Fibroblast of peridontal ligament (primary cell): ENCODE measurements around the gene CMSS1.
A peak's percentile ranks its signal among the peaks of the same experiment; 100 is the strongest.

Experiments used
- DNase-seq: peaks from one replicate; pipeline ENCODE4 v3.0.0-alpha.2; 2010; ENCODE audit errors: extremely low read depth

CMSS1 gene

DNA sequence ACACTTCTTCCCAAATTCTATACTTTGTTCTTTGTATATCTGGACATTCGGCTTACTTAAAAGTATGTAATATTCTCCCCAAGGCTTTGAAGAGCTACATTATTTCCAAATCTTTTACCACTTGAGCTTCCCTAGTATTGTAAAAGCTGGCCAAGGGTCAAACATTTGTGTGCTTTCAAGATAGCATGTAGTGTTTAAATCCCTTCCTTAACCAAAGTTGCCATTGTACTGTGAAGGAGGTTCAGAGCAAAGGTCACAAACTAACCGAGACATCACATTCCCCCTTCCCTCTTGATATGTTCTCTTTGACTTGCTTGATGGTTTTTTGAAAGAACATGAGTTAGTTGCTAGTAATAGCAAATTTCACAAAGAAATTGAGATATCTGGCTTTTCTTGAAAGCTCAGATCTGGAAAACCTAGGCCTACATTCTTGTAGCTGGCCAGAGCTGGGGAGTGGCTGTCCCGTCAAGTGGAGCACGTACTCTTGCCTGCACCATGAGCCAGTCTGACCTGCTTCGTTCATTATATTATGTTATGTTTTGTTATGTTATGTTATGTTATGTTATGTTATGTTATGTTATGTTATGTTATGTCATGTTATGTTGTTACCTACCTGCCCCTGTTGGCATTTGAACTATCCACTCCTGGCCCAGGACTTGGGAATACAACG, 236.4 kb downstream of the CMSS1 start:
- no peak for DNase-seq

DNA sequence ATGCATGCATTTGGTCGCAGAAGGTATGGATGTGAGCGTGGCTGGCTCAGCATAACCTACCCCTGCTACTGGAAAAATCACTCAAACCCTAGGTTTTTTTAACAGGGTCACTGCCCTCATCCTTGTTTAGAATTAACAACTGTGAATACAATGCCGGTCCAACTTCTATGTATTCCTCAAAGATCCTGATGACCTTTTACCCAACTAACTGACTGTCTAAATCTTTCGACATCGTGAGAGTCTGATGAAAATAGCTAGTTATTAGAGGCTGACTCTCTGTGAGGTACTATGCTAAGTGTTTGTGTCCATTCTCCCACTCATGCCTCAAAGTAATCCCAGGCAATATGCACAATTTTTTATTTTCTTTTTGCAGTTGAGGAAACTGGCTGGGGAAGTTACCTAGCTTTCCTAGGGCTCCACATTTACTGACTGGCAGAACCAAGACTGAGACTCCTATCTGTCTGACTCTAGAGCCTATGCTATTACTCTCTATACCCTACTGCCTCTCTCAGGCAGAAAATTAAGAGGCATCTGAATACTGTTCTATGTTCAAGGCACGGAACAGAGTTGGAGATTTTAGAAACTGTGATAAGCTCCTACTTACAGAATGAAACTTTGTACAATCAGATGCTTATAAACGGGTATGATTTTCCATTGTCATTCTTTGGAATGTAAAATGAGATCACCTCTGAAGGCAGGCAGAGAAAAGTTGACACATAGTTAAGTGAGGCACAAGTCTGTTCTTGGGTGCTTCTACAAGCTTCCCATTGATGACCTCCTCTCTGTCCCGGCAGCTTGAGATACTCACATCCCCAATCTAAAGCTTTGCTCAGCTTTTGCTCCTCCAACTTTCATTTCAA, 240.3 kb downstream of the CMSS1 start:
- no peak for DNase-seq

DNA sequence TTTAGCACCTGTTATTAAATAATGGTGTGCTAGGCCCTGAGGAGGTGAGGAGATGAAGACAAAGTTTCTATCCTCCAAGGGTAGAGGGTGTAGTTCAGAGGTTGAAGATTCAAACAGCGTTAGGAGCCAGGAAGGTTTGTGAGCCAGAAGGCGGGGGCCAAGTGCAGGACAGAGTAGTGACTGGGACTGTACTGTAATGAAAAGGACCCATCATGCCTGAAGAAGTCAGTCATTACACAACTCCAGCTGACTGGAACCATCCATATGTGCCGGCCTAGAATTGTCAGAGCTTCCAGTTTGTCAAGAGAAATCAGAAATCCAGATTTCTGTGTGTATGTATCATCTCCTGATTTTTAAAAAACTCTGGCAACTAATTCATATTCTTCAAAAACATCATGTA, 241.8 kb downstream of the CMSS1 start:
- no peak for DNase-seq

DNA sequence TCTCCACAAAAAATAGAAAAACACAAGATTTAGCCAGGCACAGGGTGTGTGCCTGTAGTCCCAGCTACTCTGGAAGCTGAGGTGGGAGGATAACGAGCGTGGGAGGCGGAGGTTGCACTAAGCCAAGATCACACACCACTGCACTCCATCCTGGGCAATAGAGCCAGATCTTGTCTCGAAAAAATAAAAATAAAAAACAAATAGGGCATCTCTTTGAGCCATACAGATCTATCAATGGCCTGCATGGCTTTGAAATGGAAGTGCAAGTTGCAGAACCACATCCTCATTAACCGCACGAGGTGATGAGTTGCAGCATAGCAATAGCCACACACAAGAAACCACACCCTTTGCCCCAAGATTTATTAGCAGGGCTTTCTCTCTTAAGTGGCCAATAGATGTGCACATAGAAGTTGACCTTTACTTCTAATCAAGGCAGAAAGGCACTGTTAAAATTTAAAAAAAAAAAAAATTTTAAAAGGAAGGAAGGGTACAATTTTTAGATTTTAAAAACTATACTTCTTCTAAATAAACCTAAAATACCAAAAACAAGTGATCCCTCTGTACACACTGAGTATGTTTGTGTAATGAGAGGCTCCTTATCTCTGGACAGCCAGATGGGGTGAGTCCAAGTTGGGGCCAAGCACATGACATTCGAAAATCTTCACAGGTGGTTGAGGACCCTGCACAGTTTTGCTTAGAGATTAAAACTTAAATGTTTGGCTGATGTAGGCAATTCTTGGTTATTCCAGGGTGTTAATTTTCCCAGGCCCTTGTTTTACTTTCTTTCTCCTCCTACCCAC, 243.2 kb downstream of the CMSS1 start:
- no peak for DNase-seq

DNA sequence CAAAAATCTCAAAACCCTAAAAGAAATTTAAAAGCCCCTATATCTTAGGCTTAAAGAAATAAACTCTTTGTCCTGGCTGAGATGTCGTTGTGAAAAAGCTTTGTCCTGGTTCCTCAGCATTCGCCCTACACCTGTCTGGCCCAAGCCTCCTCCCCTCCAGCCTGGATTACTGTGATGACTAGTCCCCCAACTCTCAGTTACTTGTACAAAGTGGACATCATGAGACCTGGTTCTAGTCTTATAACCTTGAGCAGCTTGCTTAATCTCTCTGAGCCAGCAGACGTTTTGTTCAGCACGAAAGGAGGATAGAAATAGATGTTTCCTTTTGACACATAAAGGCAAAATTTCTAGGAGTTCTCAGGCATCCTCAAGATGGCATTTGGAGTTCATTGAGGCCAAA, 245.0 kb downstream of the CMSS1 start:
- DNase-seq: no peak

DNA sequence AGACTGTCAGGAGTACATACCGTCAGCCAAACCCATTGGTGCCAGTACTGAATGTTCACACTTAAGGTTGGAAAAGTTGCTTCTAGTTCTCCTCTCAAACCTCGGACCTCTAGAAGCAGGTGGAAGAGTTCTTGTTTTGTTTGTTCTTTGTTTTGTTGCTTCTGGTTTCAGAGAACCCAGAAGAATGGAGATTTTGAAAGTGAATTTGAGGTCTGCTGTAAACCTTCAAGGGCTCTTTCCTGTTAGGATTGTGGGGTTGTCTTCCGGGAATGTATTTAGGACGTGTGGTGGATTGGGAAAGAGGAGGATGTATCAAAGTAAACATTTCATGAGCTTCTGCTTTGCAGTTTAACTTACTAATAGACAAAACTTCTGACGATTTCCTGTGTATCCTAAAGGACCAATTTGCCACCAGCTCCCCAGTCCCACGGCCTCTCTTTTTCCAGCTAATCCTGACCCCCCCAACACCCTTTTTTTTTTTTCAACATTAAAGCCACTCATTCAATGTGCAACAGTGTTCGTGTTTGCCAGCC, 246.3 kb downstream of the CMSS1 start:
- DNase-seq: peak; percentile 82

DNA sequence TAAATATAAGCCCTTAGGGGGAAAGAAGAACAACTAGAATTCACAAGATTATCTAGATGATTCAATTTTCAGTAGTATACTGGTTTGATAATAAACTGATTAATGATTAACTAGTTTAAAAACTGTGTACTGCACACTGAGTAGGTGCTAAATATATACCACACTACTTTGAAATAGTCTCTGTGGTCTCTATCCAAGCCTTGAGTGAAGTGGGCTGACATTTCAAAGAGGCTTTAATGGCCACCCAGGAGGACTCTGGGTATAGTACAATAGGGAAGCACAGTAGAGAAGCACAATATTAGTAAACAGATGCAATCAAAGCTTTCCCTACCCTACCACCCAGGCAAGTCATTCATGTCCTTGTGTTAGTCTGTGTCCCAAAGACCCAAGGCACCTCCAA, 249.9 kb downstream of the CMSS1 start:
- DNase-seq: no peak

DNA sequence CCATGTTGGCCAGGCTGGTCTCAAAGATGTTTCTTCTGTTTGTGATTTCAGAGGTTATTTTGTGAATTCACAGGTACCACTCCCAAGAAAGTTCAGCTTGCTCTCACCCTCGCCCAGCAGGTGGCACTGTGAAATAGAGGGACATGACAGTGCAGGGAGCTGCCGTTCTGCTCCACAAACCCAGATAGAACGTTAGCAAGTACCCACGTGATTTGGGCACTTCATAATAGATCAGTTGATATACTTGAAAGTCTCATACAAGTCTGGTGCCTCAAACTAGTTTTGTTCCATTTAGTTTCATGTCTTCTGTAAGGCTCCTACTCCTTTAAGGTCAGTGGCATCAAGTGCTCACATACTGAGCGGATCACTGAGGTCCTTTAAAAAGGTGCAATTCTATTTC, 251.2 kb downstream of the CMSS1 start:
- peak; percentile 85 for DNase-seq

DNA sequence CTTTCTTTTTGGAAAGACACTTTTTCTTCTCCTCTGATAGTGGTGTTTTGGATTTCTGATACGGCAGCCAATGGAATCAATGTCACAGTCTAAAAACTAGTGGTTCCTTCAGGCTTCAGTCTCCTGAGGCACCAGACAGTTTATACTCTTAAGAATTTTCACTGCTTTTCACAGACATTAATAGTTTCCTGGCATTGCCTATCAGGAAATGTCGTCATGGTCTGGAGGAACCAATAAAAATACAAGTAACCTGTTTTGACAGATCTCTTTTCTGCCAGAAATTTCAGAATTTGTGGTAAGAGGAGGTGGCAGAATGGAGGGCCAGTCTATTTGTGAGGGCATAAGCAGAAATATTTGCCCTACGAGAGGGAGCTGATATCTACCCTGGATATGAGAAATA, 251.8 kb downstream of the CMSS1 start:
- DNase-seq: no peak

DNA sequence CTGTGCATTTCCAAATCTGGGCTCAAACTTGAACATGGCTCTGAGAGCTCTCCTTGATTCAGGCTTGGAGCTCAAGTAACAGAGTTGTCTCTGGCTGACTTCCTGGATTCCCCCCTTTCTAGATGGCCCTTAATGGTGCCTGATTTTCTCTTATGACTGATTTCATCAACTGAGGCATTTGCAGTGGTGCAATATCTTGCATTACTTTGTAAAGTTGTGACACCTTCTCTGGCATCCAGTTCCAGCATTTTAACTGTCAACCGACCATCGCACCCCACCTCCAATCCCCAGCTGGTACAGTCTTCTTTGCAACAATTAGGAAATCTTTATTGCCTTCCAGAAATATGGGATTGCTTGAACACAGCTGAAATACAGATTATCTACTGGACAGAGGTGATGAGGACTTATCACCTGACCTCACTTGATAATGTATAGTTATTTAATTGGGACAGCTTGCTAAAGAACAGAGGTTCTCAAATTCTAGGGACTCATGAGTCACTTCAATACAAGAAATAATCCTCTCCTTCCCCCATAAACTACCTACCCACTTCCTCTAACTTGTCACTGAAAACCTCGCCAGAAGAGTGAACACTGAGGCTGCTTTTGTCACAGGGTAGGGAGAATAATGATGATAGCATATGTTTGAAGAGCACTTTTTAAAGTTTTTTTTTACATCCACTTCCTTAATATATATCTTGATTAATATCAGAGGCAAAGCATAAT, 254.8 kb downstream of the CMSS1 start:
- DNase-seq: peak; percentile 47

DNA sequence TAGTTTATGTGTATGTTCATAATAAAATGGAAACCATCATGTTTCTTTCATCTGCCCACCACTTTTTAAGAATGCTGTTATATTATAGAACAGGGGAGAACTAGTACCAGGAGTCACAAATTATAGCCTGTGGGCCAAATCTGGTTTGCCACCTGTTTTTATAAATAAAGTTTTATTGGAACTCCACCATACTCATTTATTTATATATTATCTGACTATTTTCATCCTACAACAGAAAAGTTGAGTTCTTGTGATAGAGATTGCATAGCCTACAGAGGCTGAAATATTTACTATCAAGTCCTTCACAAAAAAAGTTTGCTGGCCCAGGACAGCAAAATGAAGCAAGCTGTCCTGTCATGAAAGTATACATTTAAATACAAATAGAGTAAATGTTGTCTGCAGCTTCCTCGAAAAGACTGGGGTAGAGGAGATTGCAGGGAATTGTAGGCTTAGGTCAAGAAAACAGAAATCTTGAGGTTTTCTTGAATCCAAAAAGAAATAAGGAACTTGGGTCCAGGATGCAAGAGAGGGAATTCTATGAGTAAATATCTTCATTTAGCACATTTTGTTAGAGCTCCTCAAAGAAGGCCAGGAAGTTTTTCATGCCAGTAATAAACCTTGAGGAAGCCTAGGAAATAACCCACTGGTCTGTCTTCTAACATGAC, 255.5 kb downstream of the CMSS1 start:
- no peak for DNase-seq

DNA sequence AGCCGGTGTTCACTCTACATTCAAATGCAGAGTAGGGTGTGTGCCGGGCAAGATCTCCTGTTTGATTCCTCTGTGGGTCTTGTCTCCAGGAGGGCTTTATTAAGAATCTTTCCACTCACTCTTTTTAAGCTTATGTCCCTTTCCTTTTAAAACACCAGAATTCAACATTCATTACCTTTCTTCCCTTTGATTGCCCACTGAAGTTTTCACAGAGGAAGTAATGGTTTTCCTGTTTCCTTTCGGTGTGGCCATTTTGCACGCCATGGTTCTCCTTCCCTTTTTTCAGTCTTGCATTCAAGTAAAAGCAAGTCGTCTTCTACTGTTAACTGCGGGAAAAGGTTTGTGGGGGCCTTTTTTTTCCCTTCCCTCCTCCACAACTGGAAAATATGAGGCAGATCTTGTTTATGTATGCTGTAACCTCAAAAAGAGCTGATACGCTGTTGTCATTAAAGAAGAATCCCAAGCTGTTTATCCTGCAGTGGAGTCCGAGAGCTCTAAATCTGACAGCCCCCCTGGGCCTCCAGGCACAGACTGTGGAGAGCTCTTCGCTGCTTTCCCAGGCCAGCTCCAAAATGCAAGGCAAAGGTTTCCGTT, 256.1 kb downstream of the CMSS1 start:
- DNase-seq: peak; percentile 97

DNA sequence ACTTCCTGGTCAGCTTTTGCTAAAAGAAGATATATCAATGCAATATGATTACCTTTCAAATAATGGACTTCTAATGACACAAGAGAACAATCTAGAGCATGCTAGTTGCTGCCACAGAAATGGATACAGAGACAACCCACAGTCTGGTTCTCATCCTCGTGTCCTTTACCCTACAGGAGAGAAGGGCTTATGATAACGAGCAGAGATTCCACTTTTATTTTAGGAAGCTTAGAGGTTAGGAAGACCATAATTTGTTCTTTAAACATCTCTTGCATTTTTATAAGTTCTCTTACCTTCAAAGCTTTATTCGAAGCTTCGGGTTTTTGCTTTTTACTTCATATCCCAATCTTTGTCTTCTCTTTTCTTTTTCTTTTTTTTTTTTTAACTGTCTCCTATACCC, 257.5 kb downstream of the CMSS1 start:
- no peak for DNase-seq

DNA sequence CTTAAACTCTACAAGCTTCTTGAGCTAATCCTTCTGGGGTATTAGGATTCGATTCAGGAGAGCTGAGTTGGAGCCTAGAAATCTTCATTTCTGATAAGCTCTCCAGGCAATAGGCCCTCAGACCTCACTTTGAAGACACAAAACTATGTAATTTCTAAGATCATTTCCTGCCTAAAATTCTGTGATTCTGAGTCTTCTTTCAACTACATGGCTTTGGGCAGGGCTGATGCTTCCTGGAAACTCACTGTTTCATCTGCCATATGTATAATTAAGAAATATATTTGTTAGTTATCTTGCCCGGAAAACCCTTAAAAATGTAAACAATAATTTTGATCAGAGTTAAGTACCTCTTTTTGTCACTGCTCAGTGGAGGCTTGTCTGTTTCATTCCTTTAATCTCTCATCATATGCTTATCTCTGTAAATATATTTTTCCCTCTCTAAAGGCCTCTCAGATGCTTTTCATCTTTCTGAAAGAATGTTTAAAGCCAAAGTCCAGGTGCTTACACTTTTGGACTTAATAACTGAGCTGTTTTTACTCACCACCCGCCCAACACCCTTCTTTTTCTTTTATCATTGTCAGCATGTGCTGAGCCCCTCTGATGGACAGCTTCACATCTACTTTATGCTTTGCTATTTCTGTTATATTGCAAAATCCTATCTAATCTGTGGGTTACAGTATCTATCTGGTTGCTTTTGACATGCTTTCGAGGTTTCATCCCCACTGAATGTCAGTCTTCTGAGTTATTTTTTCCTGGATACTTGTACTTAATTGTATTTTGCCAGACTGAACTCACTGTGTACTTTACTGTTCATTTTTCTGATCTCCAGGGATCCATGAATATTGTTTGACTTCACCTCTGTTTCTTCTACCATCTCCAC, 258.4 kb downstream of the CMSS1 start:
- DNase-seq: no peak

DNA sequence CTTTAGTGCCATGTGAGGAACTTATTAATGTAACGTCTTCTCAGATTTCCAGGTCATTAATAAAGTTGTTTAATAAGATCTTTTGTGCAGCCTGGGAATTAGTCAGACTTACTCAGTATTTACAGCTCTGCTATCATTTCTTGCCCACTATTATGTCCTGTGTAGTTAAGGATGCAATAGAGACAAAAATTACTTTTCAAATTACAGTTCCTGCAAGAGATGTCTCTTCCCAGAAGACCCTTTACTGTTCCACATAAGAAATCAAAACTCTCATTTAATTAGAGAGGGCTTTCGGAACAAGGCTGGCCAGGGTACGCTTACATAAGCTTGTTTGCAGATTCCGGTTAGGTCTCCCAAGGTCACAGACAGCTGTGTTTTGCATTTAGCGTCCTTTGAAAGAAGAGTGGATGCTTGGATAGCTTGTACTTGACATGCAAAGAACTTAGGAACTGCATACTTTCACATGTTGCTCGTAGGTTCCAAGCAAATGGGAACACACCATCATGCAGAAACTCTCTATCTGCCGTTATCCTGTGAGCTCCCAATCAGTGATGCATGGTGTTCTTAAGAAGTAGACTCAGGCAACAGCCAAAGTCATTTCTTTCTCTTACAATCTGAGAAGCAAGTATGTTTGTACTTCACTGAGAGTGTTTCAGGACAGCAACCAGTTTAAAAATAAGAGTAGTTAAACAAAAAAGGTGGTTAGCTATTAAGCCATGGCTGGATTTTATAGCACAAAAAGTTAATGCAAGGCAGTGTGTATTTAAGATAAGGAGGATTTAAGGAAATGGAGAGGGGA, 259.3 kb downstream of the CMSS1 start:
- no peak for DNase-seq

DNA sequence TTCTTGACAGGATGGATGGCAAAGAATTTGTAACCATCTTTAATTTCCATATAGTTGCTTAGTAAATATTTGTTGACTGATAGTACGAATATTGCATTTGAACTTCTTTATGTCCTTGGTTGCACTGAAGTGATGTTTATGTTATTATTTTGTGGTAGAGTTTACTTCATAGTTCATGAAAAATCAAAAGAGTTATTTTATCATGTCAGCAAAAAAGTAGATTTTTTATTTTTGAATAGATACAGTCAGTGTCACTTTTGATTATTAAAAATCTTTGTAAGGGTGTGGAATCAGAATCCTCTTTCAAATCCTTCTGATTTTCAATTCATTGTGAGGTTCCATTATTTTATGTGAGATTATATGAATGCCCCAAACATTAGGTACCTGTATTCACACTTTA, 261.7 kb downstream of the CMSS1 start:
- DNase-seq: no peak

DNA sequence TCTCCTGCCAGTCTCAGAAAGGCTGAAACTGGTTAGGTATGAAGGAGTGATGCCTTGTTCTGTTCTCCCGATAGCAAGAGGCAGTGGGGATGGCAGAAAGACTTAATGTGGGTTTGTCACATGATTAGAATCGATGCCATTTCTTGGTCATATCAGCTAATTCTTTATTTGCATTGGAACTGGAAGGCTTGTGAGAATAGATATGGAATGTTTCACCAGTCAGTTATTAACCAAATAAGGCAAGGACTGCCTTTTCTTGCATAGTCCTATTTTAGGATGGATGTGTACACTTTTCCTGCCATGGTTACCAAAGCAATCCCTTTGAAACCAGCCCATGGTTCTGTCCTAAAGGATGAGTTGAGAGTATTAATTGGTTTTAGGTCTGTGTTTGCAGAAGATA, 262.9 kb downstream of the CMSS1 start:
- DNase-seq: peak; percentile 70

DNA sequence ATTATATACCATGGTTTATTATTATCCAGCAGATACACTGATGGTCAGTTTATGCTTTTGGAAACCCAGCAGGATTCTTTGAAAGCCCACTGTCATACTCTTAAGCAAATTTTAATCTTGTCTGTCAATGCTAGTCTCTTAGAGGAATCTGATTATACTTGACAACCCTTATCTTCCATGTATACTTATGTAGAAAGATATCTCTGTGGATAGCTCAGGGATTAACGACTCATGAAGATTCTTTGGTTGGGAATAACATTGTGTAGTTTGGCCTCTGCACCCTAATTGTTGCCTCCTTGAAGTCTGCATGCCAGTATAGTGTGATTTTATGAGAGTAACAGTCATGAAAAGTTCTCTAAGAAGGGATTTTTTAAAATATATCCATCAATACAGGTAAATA, 263.6 kb downstream of the CMSS1 start:
- no peak for DNase-seq
